H9 (cell line): ENCODE data around the gene KATNA1. TPM values are rescaled to one million over a fixed set of nuclear protein-coding genes. Genes with fewer than 3 reads are reported as not detected.

ENCODE experiments used
- DNase-seq: peaks from one replicate; pipeline ENCODE4 v3.0.0-alpha.2; 2017
- H2AFZ ChIP-seq: one replicate; pipeline ENCODE4 v1.6.1; 2013; ENCODE audit warnings: mild to moderate bottlenecking, low read length, control low read depth, moderate library complexity
- H2AK5ac ChIP-seq: 2 replicates; pipeline ENCODE4 v1.6.1; 2013; ENCODE audit warnings: low read length, control low read depth, mixed read lengths; ENCODE audit not compliant: insufficient read length
- H2BK120ac ChIP-seq: one replicate; pipeline ENCODE4 v1.6.1; 2013; ENCODE audit warnings: low read depth, mild to moderate bottlenecking, low read length, control low read depth, inconsistent platforms; ENCODE audit not compliant: poor library complexity, severe bottlenecking
- H2BK12ac ChIP-seq: 2 replicates; pipeline ENCODE4 v1.6.1; 2013; ENCODE audit warnings: low read length, control low read depth, mixed read lengths, low read depth; ENCODE audit not compliant: insufficient read length
- H2BK15ac ChIP-seq: 2 replicates; pipeline ENCODE4 v1.6.1; 2013; ENCODE audit warnings: low read depth, low read length, control low read depth
- H2BK20ac ChIP-seq: one replicate; pipeline ENCODE4 v1.6.1; 2013; ENCODE audit warnings: low read depth, mild to moderate bottlenecking, low read length, control low read depth, inconsistent platforms; ENCODE audit not compliant: poor library complexity, severe bottlenecking
- H2BK5ac ChIP-seq: 2 replicates; pipeline ENCODE4 v1.6.1; 2013; ENCODE audit warnings: low read length, control low read depth, mixed read lengths; ENCODE audit not compliant: insufficient read length
- H3K14ac ChIP-seq: 2 replicates; pipeline ENCODE4 v1.6.1; 2013; ENCODE audit warnings: low read length, control low read depth; ENCODE audit not compliant: insufficient read depth
- H3K18ac ChIP-seq: 2 replicates; pipeline ENCODE4 v1.6.1; 2013; ENCODE audit warnings: low read depth, mild to moderate bottlenecking, mixed read lengths, low read length, control low read depth; ENCODE audit not compliant: insufficient read length
- H3K23ac ChIP-seq: 2 replicates; pipeline ENCODE4 v1.6.1; 2013; ENCODE audit warnings: low read length, control low read depth, mixed read lengths, low read depth; ENCODE audit not compliant: insufficient read length
- H3K23me2 ChIP-seq: 2 replicates; pipeline ENCODE4 v1.6.1; 2013; ENCODE audit warnings: low read depth, mild to moderate bottlenecking, mixed read lengths, low read length, control low read depth; ENCODE audit not compliant: insufficient read length, poor library complexity, severe bottlenecking
- H3K27ac ChIP-seq: 2 replicates; pipeline ENCODE4 v1.5.1; 2013; ENCODE audit warnings: low read length, control low read depth, mixed read lengths, low read depth; ENCODE audit not compliant: insufficient read length
- H3K27me3 ChIP-seq: 2 replicates; pipeline ENCODE4 v1.6.1; 2013; ENCODE audit warnings: low read length, control low read depth, inconsistent platforms; ENCODE audit not compliant: insufficient read depth
- H3K4ac ChIP-seq: 2 replicates; pipeline ENCODE4 v1.6.1; 2013; ENCODE audit warnings: low read depth, mild to moderate bottlenecking, control low read depth, inconsistent platforms, low read length, moderate library complexity
- H3K4me1 ChIP-seq: 2 replicates; pipeline ENCODE4 v1.6.1; 2013; ENCODE audit warnings: low read length, control low read depth, inconsistent platforms; ENCODE audit not compliant: insufficient read depth
- H3K4me2 ChIP-seq: 2 replicates; pipeline ENCODE4 v1.6.1; 2013; ENCODE audit warnings: low read length, control low read depth, mixed read lengths; ENCODE audit not compliant: insufficient read length, insufficient read depth
- H3K56ac ChIP-seq: 2 replicates; pipeline ENCODE4 v1.6.1; 2013; ENCODE audit warnings: low read depth, mild to moderate bottlenecking, mixed read lengths, low read length, control low read depth; ENCODE audit not compliant: insufficient read length
- H3K79me1 ChIP-seq: 2 replicates; pipeline ENCODE4 v1.6.1; 2013; ENCODE audit warnings: low read depth, mild to moderate bottlenecking, moderate library complexity, low read length, control low read depth, inconsistent platforms; ENCODE audit not compliant: insufficient read depth, poor library complexity, severe bottlenecking
- H3K79me2 ChIP-seq: 2 replicates; pipeline ENCODE4 v1.6.1; 2013; ENCODE audit warnings: low read length, control low read depth, inconsistent platforms; ENCODE audit not compliant: insufficient read depth
- H3K9ac ChIP-seq: 2 replicates; pipeline ENCODE4 v1.6.1; 2013; ENCODE audit warnings: low read length, control low read depth, mixed read lengths; ENCODE audit not compliant: insufficient read length; ENCODE audit errors: extremely low read depth
- H3K9me3 ChIP-seq: one replicate; pipeline ENCODE4 v1.6.1; 2013; ENCODE audit warnings: low read depth, low read length, inconsistent platforms; ENCODE audit not compliant: control insufficient read depth
- H3T11ph ChIP-seq: one replicate; pipeline ENCODE4 v1.6.1; 2013; ENCODE audit warnings: mild to moderate bottlenecking, low read length, control low read depth, inconsistent platforms
- H4K20me1 ChIP-seq: one replicate; pipeline ENCODE4 v1.6.1; 2013; ENCODE audit not compliant: control insufficient read depth, insufficient read length, insufficient read depth
- H4K5ac ChIP-seq: 2 replicates; pipeline ENCODE4 v1.6.1; 2013; ENCODE audit warnings: low read depth, mild to moderate bottlenecking, mixed read lengths, low read length, control low read depth; ENCODE audit not compliant: insufficient read length
- H4K8ac ChIP-seq: replicated peaks from 2 replicates; pipeline ENCODE4 v1.6.1; 2013; ENCODE audit warnings: low read length, control low read depth, mixed read lengths, low read depth; ENCODE audit not compliant: insufficient read length
- H4K91ac ChIP-seq: 2 replicates; pipeline ENCODE4 v1.6.1; 2013; ENCODE audit warnings: low read depth, mild to moderate bottlenecking, moderate library complexity, mixed read lengths, low read length, control low read depth; ENCODE audit not compliant: insufficient read length
- H3K27ac Mint-ChIP-seq, 3 experiments: 2 replicates in 2 of 3; 3 replicates in 1 of 3; pipeline ENCODE4 v1.8.0; 2020 to 2021; ENCODE audit warnings: mixed read lengths in 3 of 3, mild to moderate bottlenecking in 1 of 3, moderate library complexity in 1 of 3
- H3K27me3 Mint-ChIP-seq: 2 replicates; pipeline ENCODE4 v1.8.0; 2021; ENCODE audit warnings: low read depth, mild to moderate bottlenecking, moderate library complexity, mixed read lengths
- H3K36me3 Mint-ChIP-seq, 3 experiments: 2 replicates in 2 of 3; 3 replicates in 1 of 3; pipeline ENCODE4 v1.8.0; 2020 to 2021; ENCODE audit warnings: low read depth in 3 of 3, mixed read lengths in 3 of 3; ENCODE audit not compliant: insufficient read depth in 1 of 3
- H3K4me1 Mint-ChIP-seq, 2 experiments: 2 replicates each; pipeline ENCODE4 v1.8.0; 2020; ENCODE audit warnings: mixed read lengths in 2 of 2
- H3K4me3 Mint-ChIP-seq, 2 experiments: 2 replicates in 1 of 2; 3 replicates in 1 of 2; pipeline ENCODE4 v1.8.0; 2020 to 2021; ENCODE audit warnings: mild to moderate bottlenecking in 2 of 2, mixed read lengths in 2 of 2, moderate library complexity in 1 of 2
- H3K9me3 Mint-ChIP-seq, 2 experiments: 2 replicates in 1 of 2; 3 replicates in 1 of 2; pipeline ENCODE4 v1.8.0; 2020; ENCODE audit warnings: mild to moderate bottlenecking in 2 of 2, mixed read lengths in 2 of 2, moderate library complexity in 1 of 2
- CTCF ChIP-seq: fragments of 200-600 bp; sonication (generic); conservative IDR thresholded peaks from 3 replicates; pipeline ENCODE4 v1.8.0; 2021; ENCODE audit warnings: antibody characterized with exemption, mild to moderate bottlenecking
- total RNA-seq: library from RNA; stranded (reverse); gene quantifications from 2 replicates; pipeline ENCODE4 v1.2.1, GENCODE V29; 2021

Gene KATNA1
- total RNA-seq, 1 experiment from 2014 or later: 18.3 TPM

GRCh38 chr6:149558029-149558428 lies 90.5 kb downstream of the KATNA1 start:
- no peaks in the 10 kb centered on the region for H3K4me1 ChIP-seq
- no peak overlapping the region for H3K4me2 ChIP-seq
- no peaks in the 10 kb centered on the region for H4K20me1 ChIP-seq
- H3K27me3 ChIP-seq: no peaks in the 10 kb centered on the region
- H3K23ac ChIP-seq: no peak overlapping the region
- H4K5ac ChIP-seq: no peak overlapping the region
- no peaks in the 10 kb centered on the region for H3K79me2 ChIP-seq
- H3K27ac Mint-ChIP-seq: no peak overlapping the region
- no peak overlapping the region for H2BK15ac ChIP-seq
- H3K27ac ChIP-seq: no peak overlapping the region
- no peak overlapping the region for H3K18ac ChIP-seq
- H3K79me1 ChIP-seq: no peaks in the 10 kb centered on the region
- no peaks in the 10 kb centered on the region for H3K4me1 Mint-ChIP-seq
- H3K56ac ChIP-seq: no peak overlapping the region
- H3K14ac ChIP-seq: no peak overlapping the region
- H3K4ac ChIP-seq: no peak overlapping the region
- DNase-seq: no peak
- no peaks in the 10 kb centered on the region; a peak in 1 of 5 replicates for H3K9me3 Mint-ChIP-seq
- no peak overlapping the region for H4K8ac ChIP-seq
- H3K23me2 ChIP-seq: no peaks in the 10 kb centered on the region
- H2BK20ac ChIP-seq: no peak overlapping the region
- no peak overlapping the region for H2BK120ac ChIP-seq
- H3K9ac ChIP-seq: no peak overlapping the region
- H3K27me3 Mint-ChIP-seq: peaks cover 28% of the 10 kb centered on the region
- H3K36me3 Mint-ChIP-seq: no peaks in the 10 kb centered on the region
- H3K9me3 ChIP-seq: no peaks in the 10 kb centered on the region
- H2BK12ac ChIP-seq: no peak overlapping the region
- no peak overlapping the region for H3K4me3 Mint-ChIP-seq
- no peak overlapping the region for H2BK5ac ChIP-seq
- TF ChIP-seq CTCF: no peak
- no peak overlapping the region for H2AFZ ChIP-seq
- H2AK5ac ChIP-seq: no peak overlapping the region
- H3T11ph ChIP-seq: no peak overlapping the region
- H4K91ac ChIP-seq: no peak overlapping the region
